ENCODE results near the gene PDZD7.
"Not testable (repeated sequence)": the region's sequence is repeated elsewhere in the genome, so short reads cannot be mapped to it uniquely, and the experiment has no call there.

The PDZD7 gene

DNA sequence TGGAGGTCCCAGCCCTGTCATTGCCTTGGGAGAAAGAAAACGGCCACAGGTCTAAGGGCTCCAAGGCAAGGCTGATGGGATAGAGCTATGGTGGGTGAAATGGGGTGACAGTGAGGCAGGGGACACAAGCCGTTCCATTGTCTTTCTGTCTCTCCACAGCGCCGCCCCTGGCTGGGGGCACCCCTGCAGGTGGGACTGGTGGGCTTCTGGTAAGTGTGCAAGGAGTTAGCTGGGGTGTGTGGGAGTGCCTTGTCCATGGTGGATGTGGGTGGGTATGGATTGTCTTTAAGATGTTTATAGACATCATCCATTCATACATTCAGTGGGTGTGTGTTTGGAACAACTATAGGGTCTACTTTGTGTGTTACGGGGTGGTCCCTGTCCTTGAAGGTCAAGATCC lies 7.6 kb upstream of the PDZD7 start:
- no peak for DNase-seq

DNA sequence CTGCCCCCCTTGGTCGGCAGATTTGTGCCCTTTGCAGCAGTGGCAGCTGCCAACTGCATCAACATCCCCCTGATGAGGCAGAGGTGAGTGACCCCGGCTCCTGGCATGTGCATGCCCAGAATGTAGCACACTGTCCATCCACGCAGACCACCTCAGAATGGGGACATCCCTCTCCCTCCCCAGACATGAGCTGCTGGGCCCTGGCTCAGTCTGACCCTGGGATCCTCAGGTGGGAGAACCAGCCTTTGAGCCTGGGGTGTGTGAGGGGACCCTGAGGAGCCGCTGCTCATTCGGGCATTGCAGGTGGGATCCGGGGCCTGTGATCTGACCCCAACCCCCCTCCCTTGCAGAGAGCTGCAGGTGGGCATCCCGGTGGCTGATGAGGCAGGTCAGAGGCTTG lies 5.8 kb upstream of the PDZD7 start:
- DNase-seq: no peak

DNA sequence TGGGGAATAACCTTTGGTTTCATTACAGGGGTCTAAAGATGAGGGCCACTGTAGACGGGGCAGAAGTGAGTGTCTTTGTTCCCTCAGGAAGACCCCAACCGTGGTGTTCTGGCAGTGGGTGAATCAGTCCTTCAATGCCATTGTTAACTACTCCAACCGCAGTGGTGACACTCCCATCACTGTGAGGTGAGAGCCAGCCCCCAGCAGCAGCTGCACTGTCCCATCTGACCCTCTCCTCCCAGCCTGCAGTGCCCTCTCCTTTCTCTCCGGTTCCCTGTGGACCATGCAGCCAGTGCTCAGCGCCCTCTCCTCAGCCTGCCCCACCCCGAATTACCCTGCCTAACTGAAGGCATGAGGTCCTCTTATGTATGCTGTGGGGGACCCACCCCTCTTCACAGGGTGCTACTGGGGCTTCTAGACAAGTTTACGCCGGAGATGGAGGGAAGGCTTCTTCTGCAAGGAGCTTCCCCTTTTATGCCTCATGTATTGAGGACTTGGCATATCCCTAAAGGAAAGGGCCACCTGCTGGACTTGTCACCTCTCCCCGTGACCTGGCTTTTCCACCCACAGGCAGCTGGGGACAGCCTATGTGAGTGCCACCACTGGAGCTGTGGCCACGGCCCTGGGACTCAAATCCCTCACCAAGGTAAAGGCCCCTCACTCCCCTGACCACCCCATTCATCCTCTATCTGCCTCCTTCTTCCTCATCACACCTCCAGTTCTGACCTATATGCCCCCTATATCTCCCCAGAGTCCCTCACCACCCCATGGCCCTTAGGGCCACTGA lies 5.2 kb upstream of the PDZD7 start:
- no peak for DNase-seq

DNA sequence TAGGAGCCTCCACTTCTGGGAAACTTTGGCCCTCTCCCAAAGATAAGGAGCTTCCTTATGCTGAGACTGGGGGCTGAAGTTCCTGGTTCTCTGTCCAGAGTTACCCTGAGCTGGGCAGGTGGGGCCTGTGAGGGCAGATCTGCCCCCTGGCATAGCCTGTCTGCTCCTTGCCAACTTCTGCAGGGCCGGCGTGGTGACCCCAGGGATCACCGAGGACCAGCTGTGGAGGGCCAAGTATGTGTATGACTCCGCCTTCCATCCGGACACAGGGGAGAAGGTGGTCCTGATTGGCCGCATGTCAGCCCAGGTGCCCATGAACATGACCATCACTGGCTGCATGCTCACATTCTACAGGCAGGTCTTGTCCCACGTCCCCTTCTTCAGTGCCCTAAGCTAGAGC lies 4.4 kb upstream of the PDZD7 start:
- DNase-seq: no peak

DNA sequence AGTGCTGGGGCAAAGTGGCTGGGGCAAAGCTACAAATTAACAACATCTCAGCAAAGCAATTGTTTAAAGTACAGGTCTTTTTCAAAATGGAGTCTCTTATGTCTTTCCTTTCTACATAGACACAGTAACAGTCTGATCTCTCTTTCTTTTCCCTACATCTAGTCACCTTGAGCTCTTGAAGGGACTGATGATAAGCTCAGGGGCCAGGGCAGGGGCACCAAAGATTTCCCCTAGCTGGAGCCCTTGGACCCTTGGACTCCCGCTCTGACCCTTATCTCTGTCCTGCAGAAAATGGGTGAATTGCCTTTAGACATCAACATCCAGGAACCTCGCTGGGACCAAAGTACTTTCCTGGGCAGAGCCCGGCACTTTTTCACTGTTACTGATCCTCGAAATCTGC lies 3.5 kb upstream of the PDZD7 start:
- DNase-seq: not testable (repeated sequence)

DNA sequence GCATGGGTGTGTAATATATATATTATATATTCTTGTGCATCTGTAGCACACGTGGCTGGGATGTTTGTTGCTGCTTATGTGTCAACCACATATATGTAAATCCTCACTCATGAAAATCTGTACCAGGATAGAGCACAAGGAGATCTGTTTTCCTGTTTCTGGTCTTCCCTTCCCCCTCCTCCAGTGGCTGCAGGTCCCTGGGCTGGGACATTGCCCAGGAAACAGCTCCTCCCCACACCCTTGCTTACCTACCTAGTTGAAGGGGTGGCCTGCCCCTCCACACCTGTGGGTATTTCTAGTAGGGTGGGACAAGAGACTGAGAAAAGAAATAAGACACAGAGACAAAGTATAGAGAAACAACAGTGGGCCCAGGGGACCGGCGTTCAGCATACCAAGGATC lies 2.3 kb upstream of the PDZD7 start:
- DNase-seq: no peak

DNA sequence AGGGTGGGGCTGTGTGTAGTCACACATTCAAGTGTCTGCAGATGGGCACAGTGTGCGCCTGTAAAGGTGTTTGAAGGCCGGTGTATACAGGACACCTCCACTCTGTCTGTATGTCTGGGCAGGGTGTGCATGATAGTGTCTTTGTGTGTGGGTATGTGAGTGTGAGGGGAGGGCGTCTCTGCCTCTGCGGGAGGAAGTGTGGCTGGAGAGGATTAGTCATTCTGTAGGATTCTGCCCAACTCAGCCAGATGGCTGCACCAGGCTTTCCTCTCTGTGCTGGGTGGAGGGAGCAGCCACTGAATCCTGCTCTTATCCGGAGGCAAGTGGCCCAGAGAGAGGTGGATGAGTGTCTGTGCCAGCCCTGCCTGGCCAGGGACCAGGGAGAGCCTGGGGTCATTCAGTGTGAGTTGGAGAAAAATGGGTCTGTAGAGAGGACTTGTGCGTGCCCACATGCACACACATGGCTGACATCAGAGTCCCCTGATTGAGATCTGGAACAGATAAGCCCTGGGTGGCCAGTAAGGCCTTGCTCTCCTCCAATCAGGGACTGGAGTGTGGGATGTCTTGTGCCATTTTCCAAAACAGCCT lies 1.8 kb upstream of the PDZD7 start:
- peak; percentile 42 for DNase-seq

DNA sequence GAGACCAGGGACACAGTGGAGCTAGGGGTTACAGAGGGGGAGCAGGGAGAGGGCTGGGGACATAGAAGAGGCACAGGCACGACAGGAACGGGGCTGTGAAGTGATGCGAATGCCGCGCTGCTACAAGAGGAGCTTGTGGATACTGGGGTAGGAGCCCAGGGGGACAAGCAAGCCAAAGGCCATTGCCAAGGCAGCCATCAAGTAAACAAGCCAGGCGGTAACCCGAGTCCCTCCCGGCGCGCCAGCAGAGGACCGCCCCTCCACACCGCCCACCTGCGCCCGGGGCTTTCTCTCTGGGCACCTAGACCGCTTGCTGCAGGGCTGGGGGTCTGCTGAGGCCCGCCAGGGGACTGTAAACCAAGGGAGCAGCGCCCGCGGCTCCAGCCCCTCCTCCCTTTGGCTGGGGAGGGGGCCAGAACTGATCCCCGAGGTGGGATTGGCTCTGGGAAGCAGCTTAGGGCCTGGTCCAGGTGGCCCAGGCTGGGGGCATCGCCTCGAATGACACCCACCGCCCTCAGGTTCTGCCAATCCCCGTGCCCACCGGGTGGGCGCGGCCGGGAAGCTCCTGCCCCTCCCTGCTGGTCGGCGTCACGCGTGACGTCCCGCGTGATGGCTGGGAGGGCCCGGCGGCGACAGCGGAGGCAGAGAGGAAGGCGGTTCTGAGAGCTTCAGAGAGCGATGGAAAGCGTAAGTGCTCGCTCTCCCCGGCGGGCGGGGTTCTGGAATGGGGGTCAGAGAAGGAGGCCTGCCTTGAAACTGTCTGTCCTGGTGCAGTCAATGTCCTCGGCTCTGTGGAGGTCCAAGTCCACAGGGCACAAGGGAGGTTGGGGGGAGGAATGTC lies 1.1 kb upstream of the PDZD7 start:
- peak; percentile 86 for DNase-seq

DNA sequence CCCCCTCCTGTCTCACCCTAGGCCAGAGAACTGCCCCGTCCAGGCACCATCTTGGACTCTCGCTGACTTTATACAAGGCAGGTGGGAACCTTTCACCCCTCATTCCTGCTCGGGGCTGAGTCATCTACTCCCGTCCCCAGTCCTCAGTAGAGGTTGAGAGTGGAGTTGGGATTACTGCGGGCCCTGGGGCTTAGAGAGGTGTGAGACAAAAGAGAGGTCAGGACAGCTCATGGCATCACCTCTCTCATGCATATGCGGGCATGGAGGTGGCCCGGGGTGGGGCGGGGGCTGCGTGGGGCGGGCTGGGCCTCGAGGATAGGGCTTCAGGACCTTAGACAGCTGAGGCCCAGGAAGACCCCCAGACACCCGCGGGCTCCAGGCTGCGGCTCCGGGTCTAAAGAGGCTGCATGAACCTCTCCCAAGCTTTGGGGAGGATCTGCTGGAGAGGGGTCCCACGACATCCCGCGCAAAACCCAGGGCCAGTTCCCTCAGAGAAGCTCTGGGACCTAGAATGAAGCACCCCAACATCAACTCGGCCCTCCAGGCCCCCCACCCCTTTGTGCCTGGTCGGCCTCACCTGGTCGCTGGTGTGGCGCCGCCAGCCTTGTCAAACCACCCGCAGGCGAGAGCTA lies 317 bp downstream of the PDZD7 start:
- no peak for DNase-seq

DNA sequence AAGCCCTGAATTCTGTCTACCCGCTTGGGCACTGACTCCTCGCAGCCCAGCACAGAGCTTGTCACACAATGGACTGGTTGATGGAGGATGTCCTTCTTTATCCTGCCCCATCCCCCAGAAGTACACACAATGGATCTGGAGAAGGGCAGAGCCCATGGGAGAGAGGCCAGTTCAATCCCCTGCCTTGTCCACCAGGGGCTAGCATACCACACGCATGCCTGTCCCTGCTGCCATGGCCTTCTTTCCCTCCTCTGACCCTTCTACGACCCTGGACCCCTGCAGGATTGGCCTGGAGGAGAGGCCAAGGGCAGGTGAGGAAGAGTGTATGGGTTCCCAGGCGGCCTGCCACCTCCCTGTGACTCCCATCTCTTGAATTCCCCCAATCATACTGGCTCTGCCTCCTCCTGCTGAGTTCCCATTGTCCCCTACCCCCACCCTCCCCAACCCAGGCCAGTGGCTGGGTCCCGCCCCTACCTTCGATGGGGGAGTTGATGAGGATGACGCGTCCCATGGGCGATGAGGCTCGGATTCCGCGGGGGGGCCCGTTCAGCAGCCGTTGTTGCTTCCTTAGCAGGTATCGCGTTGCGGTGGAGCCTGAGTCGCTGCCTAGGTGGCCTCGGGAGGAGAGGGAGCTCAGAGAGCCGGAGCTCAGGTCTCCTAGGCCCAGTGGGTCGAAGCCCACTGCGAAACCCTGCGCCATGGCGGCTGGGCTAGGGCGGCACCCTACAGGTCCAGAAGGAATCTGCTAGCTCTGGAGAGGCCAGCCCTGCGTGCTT lies 1.2 kb downstream of the PDZD7 start:
- no peak for DNase-seq

DNA sequence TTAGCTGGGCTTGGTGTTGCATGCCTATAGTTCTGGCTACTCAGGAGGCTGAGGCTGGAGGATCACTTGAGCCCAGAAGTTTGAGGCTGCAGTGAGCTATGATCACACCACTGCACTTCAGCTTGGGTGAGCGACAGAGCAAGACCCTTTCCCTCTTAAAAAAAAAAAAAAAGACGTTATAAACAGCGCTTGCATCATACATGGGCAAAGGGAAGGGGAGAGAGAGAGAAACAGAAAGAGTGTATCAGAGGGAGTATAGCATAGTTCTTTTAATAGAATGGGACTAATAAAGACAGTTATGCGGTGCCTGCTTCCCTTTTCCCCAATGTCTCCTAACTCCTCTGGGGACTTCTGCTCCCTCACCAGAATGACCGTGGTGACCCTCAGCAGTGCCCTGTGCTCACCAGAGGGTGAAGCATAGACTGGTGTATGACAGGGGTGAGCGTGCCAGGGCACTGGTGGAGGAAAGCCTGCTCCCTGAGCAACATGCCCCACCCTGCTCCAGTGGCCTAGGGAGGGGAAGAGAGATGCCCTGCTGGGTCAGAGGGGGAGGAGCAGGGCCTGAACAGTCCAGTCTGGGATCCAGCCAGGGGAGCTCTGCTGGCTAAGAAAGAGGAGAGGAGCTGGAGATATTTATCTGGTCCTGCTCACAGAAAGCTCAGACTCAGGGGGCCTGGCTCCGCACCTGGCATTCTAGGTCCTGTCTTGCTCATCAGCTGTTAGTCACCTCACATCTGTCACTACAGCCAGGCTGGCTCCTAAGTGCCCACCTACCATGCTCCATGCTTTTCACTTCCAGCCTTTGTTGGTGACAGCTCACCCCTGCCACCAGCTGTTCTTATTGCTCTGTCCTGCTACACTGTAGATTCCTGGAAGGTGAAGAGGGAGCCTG lies 2.2 kb downstream of the PDZD7 start:
- DNase-seq: no peak

DNA sequence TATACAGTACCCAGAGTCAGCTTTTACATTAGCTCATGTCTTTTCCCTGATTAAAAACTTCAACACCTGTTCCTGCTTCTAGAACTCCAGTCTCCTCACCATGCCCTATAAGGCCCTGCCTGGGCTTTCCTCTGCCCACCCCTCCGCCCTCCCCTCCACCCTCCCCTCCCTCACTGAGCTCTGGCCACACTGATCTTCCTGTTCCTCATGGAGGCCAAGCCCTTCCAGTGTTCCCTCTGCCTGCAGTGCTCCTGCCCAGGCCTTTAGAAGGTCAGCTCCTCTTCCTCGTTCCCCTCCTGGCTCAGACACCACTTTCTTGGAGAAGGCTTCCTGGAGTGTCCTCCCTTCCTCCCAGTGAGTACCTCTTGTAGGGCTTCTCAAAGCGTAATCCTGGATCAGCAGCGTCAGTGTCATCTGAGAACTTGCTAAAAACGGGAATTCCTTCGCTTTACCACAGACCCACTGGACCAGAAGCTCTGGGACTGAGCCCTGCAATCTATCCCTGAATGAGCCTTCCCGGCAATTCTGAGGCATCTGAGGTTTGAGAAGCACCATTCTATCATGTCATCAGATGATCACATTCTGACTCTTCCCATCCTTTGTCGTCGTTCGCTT lies 3.7 kb downstream of the PDZD7 start:
- DNase-seq: no peak

DNA sequence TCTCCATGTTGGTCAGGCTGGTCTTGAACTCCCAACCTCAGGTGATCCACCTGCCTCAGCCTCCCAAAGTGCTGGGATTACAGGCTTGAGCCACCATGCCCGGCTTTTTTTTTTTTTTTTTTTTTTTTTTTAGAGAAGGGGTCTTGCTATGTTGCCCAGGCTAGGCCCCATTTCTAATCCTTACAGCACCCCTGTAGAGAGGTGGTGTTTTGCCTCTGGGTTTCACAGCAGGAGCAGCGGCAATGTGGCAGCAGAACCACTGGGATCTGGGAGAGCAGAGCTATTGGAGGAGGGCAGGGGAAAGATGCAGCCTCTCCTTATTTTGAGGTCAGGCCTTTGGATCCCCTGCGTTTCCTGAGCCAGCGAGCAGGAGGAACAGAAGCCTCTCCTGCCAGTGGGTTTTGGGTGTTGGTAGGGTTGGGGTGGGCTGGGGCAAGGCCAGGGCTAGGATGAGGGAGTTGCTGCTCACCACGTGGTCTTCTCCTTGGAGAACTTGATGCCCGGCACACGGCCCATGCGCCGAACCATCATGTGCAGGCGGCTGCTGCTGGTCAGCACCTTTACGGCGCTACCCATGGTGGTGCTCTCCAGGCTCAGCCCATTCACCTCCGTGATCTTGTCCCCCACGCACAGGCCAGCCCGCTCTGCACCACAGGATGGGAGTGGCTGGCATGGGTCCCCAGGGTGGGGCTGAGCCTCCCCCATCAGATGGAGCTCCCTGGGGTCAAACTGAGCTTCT lies 7.8 kb downstream of the PDZD7 start:
- no peak for DNase-seq

DNA sequence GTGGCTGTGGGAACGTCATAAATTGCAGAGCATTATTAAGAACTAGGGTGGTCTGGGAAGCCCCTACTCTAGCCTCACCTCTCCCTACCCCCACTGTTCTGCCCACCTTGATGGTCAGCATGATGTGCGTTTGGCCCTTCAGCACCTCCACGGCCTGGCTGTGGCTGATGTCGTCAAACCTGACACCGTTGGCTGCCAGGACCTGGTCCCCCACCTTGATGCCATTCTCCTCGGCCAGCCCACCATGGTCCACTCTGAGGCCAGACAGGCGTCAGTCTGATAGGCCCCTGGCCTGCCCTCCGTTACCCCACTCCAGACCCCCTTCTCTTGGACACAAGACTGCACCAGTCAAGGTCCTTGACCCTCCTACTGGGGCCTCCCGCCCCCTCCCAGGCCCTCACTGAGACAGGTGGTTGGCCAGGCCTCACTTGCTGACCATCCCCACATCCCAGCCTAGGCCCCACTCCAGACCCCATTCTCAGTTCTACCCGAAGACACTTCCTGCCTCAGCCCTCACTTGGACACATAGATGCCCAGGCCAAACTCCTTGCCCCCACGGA lies 9.2 kb downstream of the PDZD7 start:
- no peak for DNase-seq

DNA sequence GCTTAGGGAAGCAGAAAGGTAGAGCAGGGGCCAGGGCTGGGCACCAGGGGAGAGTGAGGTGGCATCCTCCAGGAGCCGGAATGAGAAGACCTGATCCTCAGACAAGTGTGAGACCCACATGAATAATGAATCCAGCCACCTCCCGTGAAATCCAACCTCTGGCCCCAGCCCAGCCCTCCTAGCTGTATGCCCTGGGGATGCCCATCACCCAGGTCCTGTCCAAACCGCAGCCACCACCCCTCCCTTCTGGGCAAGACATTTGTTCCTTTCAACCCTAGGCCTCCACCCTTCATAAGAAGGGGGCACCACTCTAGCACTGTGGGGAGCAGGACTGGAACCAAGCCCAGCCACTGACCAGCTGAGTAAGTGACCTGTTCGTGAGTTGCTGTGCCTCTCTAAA lies 9.7 kb downstream of the PDZD7 start:
- DNase-seq: no peak

DNA sequence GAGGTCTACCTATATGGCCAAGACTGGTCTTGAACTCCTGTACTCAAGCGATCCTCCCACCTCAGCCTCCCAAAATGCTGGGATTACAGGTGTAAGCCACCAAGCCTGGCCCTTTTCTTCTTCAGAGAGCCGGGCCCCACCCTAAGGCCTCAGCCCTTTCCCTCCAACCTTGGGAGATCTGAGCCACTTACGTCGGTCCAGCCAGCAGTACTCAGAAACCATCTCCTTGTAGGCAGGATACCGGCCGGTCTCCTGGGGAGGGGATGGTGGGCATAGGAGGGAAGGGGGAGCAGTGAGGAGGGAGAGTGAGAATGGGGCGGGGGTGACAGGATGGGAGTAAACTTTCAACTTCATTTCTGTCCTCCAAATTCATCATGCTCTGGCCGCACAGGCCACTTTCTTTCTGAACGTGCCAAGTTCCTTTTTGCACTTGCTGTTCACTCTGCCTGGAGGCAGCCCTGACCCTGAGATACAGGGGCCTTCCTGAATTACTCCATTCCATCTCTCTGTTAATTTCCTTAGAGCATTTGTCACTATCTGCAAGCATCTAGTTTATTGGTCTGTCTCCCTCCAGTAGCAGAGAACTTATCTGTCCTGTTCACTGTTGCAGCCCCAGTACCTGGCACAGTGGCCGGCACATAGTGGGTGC lies 10.4 kb downstream of the PDZD7 start:
- no peak for DNase-seq

DNA sequence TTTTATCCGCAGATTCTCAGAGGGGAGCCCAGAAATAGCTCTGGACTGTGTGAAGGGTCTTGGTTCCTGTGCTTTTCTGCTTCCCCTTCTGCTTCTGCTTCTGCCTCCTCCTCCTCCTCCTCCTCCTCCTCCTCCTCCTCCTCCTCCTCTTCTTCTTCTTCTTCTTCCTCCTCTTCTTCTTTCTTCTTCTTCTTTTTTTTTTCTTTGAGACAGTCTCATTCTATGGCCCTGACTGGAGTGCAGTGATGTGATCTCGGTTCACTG lies 11.6 kb downstream of the PDZD7 start:
- no peak for DNase-seq

DNA sequence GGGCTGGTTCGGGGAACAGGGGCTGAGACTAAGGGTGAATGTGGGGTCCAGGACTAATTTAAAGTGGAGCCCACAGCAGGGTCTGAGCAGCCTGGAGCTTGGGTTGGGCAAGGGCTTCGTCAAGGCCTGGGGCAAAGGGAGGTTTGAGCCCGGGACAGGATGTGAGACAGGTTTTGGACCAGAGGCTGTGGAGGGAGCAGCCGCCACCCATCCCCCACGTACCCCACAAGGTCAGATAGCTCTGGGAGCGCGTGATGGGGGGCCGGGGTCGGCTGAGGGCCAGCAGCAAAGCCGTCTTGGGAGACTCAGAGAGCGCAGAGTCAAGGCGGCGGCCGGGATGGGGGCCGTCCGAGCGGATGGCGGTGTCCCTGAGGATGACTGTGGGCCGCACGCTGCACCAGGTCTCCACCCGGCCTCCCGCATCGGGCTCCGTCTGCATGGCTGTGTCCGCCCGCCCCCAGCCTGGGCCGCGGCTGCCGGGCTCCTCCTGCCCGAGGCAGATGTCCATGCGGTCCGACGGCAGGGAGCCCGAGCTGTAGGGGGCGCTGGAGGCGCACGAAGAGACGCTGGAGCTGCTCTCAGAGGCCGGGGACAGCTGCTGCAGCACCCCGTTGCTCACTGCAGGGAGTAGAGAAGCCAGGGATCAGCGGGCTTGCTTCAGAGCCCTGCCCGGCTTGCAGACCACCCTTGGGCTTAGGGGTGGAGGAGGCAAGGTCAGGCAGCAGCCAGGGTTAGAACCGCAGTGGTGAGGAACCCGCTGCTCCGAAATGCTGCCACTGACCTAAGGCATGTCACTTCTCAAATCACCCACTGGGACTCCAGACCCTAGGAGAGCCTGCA lies 12.1 kb downstream of the PDZD7 start:
- peak; percentile 71 for DNase-seq

DNA sequence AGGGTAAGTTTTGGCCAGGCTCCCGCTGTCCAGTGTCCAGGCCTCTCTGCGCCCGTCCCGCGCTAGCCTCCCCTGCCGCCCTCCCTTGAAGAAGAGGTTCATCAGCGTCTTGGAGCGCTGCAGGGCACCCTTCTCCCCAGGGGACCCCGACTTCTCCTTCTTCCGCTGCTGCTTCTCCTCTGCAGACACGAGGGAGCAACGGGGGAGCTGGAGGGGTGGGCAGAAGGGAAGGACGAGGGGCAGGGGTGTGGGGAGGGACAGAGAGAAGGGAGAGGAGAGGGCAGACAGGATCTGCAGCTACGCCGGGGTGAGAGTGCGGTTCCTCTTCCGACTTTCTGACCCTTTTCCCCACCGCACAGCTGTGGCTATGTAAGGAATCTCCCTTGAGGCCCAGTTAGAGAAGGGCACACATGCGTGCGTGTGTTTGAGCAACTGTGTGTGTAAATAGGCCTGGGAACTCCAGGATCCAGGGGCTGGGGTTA lies 12.8 kb downstream of the PDZD7 start:
- DNase-seq: no peak

All from CD4-positive, alpha-beta T cell treated with Interleukin-21 for 1 hour (primary cell).